Spinal cord (tissue), 10 donors: ENCODE data around the gene JADE2. TPM values are rescaled to one million over a fixed set of nuclear protein-coding genes. Genes with fewer than 3 reads are reported as not detected.

Experiments
- DNase-seq, 6 donors: peaks; one replicate each; pipeline versions ENCODE4 v3.0.0 to v3.0.0-alpha.2; 2013 to 2015; ENCODE audit warnings: low spot score in 6 of 6, low read depth in 4 of 6
- H3K27ac ChIP-seq: one replicate; pipeline ENCODE4 v1.5.1; 2013; ENCODE audit warnings: low read depth, low read length, control low read depth
- H3K27me3 ChIP-seq: one replicate; pipeline ENCODE4 v1.6.1; 2013; ENCODE audit warnings: low read length; ENCODE audit not compliant: control insufficient read depth, insufficient read depth
- H3K36me3 ChIP-seq: one replicate; pipeline ENCODE4 v1.6.1; 2013; ENCODE audit warnings: low read length; ENCODE audit not compliant: control insufficient read depth, insufficient read depth
- H3K4me1 ChIP-seq: one replicate; pipeline ENCODE4 v1.6.1; 2013; ENCODE audit warnings: low read length; ENCODE audit not compliant: control insufficient read depth, insufficient read depth
- H3K4me3 ChIP-seq: one replicate; pipeline ENCODE4 v1.5.1; 2013; ENCODE audit warnings: low read depth, low read length, control low read depth
- H3K9me3 ChIP-seq: one replicate; pipeline ENCODE4 v1.6.1; 2013; ENCODE audit warnings: low read length; ENCODE audit not compliant: control insufficient read depth, insufficient read depth
- WGBS: methylation state at CpG from one replicate; pipeline ENCODE4 v1.1.5; 2013; ENCODE audit warnings: missing lambda C conversion rate; ENCODE audit not compliant: insufficient coverage; 5-methylcytosine and 5-hydroxymethylcytosine counted together
- polyA plus RNA-seq, 2 donors: library from polyadenylated mRNA; unstranded; fragments of 120-200 nt; gene quantifications; one replicate each; pipeline ENCODE4 v1.2.1, GENCODE V29; 2013; ENCODE audit not compliant: insufficient read length in 2 of 2
- total RNA-seq, 2 donors: library from RNA; depleted of rRNA in 1 of 2; stranded (reverse); fragments of 120-200 nt in 1 of 2; fragments of >200 nt in 1 of 2; gene quantifications; one replicate each; pipeline versions ENCODE4 v1.2.3 to v1.2.4, GENCODE V29; 2013 to 2014
- donor health status: healthy.

Gene JADE2
- total and polyA plus RNA-seq, 4 donors, result 6.0 to 12.1 (median 8.9) TPM

- 51% methylated on average over 9 of the region's 10 CpGs for WGBS
- Histone ChIP-seq H3K4me3 (no peak overlapping the region), H3K36me3 (no peaks in the 10 kb centered on the region), H3K27ac (no peak overlapping the region), H3K27me3 (no peaks in the 10 kb centered on the region), H3K4me1 (peaks cover 10% of the 10 kb centered on the region), H3K9me3 (no peaks in the 10 kb centered on the region)
- DNase-seq, result no peak
These were observed 19.1 kb upstream of the JADE2 start for GRCh38 chr5:134506054-134507039.

GRCh38 chr5:134507452-134507851, 18.0 kb upstream of the JADE2 start:
- no peak overlapping the region for H3K4me3 ChIP-seq
- 85% methylated on average over 3 of the region's 6 CpGs for WGBS
- H3K4me1 ChIP-seq, result peaks cover 10% of the 10 kb centered on the region
- no peak overlapping the region for H3K27ac ChIP-seq
- DNase-seq, result no peak
- no peaks in the 10 kb centered on the region for H3K36me3 ChIP-seq
- no peaks in the 10 kb centered on the region for H3K27me3 ChIP-seq
- H3K9me3 ChIP-seq, result no peaks in the 10 kb centered on the region

GRCh38 chr5:134508521-134509195, 16.8 kb upstream of the JADE2 start:
- WGBS, result 97% methylated on average over 6 of the region's 8 CpGs
- no peak for DNase-seq
- Histone ChIP-seq H3K9me3 (no peaks in the 10 kb centered on the region), H3K36me3 (no peaks in the 10 kb centered on the region), H3K4me1 (peaks cover 5% of the 10 kb centered on the region), H3K27me3 (no peaks in the 10 kb centered on the region), H3K4me3 (no peak overlapping the region), H3K27ac (no peak overlapping the region)

- Histone ChIP-seq H3K9me3 (no peaks in the 10 kb centered on the region), H3K27ac (no peak overlapping the region), H3K4me1 (peaks cover 5% of the 10 kb centered on the region), H3K36me3 (no peaks in the 10 kb centered on the region), H3K27me3 (no peaks in the 10 kb centered on the region), H3K4me3 (no peak overlapping the region)
- no peak for DNase-seq
- 87% methylated on average over 11 of the region's 13 CpGs for WGBS
These were observed 16.0 kb upstream of the JADE2 start for GRCh38 chr5:134509308-134510040.

GRCh38 chr5:134510970-134511795, 14.3 kb upstream of the JADE2 start:
- no peak for DNase-seq
- Histone ChIP-seq H3K4me3 (no peak overlapping the region), H3K4me1 (peaks cover 4% of the 10 kb centered on the region), H3K36me3 (no peaks in the 10 kb centered on the region), H3K9me3 (no peaks in the 10 kb centered on the region), H3K27me3 (no peaks in the 10 kb centered on the region), H3K27ac (no peak overlapping the region)
- WGBS, result 82% methylated on average over 6 of the region's 9 CpGs

- Histone ChIP-seq H3K27ac (no peak overlapping the region), H3K4me3 (no peak overlapping the region), H3K9me3 (no peaks in the 10 kb centered on the region), H3K4me1 (no peaks in the 10 kb centered on the region), H3K27me3 (no peaks in the 10 kb centered on the region), H3K36me3 (no peaks in the 10 kb centered on the region)
- WGBS, result 60% methylated on average over 6 of the region's 7 CpGs
- DNase-seq, result no peak
These were observed 13.4 kb upstream of the JADE2 start for GRCh38 chr5:134511796-134512660.

- Histone ChIP-seq H3K27ac (no peak overlapping the region), H3K9me3 (no peaks in the 10 kb centered on the region), H3K36me3 (no peaks in the 10 kb centered on the region), H3K27me3 (no peaks in the 10 kb centered on the region), H3K4me1 (no peaks in the 10 kb centered on the region), H3K4me3 (no peak overlapping the region)
- 72% methylated on average over 3 of the region's 5 CpGs for WGBS
- no peak for DNase-seq
These were observed 12.8 kb upstream of the JADE2 start for GRCh38 chr5:134512661-134512999.

- WGBS, result 68% methylated on average over 5 of the region's 5 CpGs
These were observed 9.7 kb upstream of the JADE2 start for GRCh38 chr5:134515801-134516200.

More at GRCh38 chr5:134515801-134516200, 9.7 kb upstream of the JADE2 start:
- Histone ChIP-seq H3K36me3 (no peaks in the 10 kb centered on the region), H3K4me3 (no peak overlapping the region), H3K27me3 (no peaks in the 10 kb centered on the region), H3K9me3 (no peaks in the 10 kb centered on the region), H3K27ac (no peak overlapping the region), H3K4me1 (no peaks in the 10 kb centered on the region)
- peak in 1 of 6 donors; percentile 22 for DNase-seq
